RWPE1 (cell line): ENCODE data around the gene ABCF2.

Source experiments
- CTCF ChIA-PET: fragments of 350-600 bp; sonication (Branson Sonifier 250); formaldehyde crosslinking; extraction: SDS; loops from one replicate; lab custom pipeline; 2021; lab: Yijun Ruan, JAX
- POLR2A ChIA-PET: fragments of 400-600 bp; formaldehyde crosslinking; extraction: SDS; loops from one replicate; lab custom pipeline; 2020; ENCODE audit warnings: antibody characterized with exemption; ENCODE audit not compliant: low non-redundant PET; lab: Yijun Ruan, JAX
- DNase-seq: peaks from one replicate; pipeline ENCODE4 v3.0.0; 2012; ENCODE audit warnings: low spot score
- H3K27ac ChIP-seq: fragments of 450-650 bp; 2 replicates; pipeline ENCODE4 v1.5.1; 2017
- TF ChIP-seq, protein P1 (sequence below): fragments of 450-650 bp; conservative IDR thresholded peaks from 2 replicates; pipeline ENCODE4 v1.5.1; 2017; ENCODE audit warnings: low read depth, mild to moderate bottlenecking

Gene ABCF2

DNA sequence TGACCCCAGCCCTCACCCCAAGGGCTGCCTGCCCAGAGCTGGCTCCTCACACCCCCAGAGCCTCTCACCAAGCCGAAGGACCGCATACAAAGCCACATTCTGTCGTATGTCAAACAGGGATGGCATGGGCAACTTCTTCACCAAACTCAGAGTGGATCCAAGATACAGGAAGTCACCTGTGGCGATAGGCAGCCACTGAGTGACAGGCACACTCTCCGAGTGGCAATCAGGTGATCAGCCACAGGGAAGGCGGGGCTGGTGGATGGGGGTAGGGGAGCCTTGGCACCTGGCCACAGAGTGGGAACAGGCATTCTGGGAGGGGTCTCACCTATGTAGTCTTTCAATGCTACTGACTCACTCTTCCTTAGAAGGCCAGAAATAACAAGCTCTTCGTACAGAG, 32.8 kb downstream of the ABCF2 start:
- TF ChIP-seq, protein P1, sequence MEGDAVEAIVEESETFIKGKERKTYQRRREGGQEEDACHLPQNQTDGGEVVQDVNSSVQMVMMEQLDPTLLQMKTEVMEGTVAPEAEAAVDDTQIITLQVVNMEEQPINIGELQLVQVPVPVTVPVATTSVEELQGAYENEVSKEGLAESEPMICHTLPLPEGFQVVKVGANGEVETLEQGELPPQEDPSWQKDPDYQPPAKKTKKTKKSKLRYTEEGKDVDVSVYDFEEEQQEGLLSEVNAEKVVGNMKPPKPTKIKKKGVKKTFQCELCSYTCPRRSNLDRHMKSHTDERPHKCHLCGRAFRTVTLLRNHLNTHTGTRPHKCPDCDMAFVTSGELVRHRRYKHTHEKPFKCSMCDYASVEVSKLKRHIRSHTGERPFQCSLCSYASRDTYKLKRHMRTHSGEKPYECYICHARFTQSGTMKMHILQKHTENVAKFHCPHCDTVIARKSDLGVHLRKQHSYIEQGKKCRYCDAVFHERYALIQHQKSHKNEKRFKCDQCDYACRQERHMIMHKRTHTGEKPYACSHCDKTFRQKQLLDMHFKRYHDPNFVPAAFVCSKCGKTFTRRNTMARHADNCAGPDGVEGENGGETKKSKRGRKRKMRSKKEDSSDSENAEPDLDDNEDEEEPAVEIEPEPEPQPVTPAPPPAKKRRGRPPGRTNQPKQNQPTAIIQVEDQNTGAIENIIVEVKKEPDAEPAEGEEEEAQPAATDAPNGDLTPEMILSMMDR: no peak
- no peak for DNase-seq
- no peak overlapping the region for H3K27ac ChIP-seq
- POLR2A ChIA-PET: no interaction called here
- CTCF ChIA-PET: no interaction called here

DNA sequence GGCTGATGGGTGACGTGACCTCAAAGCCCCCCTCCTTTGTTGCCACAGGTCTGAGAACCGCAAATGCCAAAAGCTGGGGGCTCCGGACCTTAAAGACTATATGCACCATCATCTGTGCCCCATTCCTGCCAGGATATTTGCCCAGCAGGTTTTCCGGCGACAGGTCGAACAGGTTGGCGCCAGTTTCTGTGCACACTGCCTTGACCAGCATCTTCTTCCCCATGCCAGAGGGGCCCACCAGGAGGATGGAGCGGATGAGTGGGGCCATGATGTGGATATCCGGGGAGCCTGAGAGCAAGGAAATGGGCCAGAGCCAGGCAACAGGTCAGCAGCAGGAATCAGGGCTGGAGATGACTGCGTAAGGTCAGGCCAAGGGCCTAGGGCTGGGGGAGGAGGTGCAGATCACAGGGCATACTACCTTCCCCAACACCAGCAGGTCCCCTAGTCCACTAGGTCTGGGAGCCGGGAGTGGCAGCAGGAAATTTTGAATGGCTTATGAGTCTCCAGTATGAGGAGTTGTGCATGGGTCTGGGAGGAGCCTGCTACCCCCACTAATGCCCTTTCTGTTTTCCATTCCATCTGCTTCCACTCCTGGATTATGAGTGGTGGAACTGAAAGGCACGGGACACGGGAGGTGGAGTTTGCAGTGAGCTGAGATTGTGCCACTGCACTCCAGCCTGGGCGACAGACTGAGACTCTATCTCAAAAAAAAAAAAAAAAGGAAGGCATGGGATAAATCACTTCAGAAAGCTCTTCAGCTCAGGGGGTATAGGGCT, 33.6 kb downstream of the ABCF2 start:
- POLR2A ChIA-PET: no interaction called here
- TF ChIP-seq, protein P1: no peak
- no peak overlapping the region for H3K27ac ChIP-seq
- CTCF ChIA-PET: no interaction called here
- DNase-seq: no peak

DNA sequence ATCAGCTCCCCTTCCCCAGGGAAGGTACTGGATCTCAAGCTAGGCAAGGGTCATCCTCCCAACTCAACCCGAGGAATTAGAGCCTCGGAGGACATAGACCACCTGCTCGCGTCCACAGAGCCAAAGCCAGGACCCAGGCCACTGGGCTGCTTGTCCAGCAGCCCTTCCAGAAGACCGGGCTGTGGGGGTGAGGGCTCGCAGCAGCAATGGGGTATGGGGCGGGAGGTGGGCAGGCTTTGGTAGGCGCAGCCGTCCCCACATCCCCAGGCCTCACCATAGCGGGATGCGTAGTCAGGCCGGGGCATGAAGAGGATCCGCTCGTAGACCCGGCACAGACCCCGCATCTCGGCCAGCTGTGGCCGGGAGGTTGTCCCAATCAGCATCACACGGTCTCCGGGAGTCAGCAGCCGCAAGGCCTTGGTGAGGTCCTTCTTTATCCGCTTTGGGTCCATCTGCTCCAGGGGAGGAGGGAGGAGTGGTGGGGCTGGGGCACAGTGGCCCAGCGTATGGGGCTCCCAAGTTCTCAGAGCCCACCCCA, 34.9 kb downstream of the ABCF2 start:
- H3K27ac ChIP-seq: no peak overlapping the region
- TF ChIP-seq, protein P1: no peak
- CTCF ChIA-PET: no interaction called here
- no peak for DNase-seq
- POLR2A ChIA-PET: no interaction called here

DNA sequence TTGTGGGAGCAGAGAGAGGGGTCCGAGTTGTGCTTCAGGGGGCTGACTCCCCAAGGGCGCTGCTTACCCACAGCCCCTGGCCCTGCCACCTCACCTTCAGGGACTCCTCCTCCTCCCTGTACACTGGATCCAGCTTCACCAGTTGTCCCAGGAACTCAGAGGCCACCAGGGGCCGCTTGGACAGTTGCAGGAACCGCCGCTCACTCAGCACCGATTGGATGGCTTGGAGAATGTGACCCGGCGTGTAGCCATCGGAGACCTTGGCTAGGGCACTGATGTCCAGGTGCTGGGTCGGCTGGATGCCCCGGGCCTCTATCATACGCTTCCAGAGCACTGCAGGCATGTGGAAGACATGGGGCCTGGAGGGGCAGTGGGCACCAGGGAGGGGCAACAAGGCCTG, 35.5 kb downstream of the ABCF2 start:
- ChIA-PET POLR2A (no interaction called here), CTCF (no interaction called here)
- TF ChIP-seq, protein P1: no peak
- H3K27ac ChIP-seq: no peak overlapping the region
- DNase-seq: no peak

DNA sequence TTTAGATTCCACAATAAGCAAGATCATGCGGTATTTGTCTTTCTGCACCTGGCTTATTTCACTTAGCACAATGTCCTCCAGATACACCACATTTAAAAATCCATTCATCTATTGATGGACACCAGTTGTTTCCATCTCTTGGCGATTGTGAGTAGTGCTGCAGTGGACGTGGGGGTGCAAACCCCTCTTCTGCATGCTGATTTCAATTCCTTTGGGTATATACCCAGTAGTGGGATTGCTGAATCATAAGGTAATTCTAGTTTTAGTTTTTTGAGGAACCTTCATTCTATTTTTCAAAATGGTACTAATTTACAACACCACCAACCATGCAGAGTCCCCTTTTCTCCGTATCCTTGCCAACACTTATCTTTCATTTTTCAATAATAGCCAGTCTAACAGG, 38.0 kb downstream of the ABCF2 start:
- CTCF ChIA-PET: no interaction called here
- TF ChIP-seq, protein P1: no peak
- DNase-seq: no peak
- no peak overlapping the region for H3K27ac ChIP-seq
- POLR2A ChIA-PET: no interaction called here

DNA sequence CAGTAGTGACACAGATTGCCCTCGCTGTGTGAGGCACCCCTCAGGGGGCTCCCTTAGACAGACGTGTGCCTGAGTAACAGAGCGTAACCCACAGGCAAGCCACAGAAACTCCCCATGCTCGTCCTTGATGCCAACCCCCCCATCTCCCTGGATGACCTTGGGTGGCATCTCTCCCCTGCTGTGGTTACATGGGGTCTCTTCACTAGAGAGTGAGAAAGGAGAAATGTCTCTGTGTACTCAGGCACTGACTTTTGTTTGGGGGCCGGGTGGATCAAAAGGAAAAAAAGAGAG, 38.8 kb downstream of the ABCF2 start:
- POLR2A ChIA-PET: no interaction called here
- DNase-seq: no peak
- TF ChIP-seq, protein P1: no peak
- H3K27ac ChIP-seq: no peak overlapping the region
- CTCF ChIA-PET: no interaction called here
